IMR-90 (cell line): Measurements from ENCODE around the gene BUB1B. TPM values are rescaled to one million over a fixed set of nuclear protein-coding genes. Genes with fewer than 3 reads are reported as not detected.

Source experiments
- ATAC-seq: fragments of 200-7000 bp; cut with Tn5 transposase; 2 replicates; pipeline ENCODE4 v1.9.1; 2020; ENCODE audit warnings: low read depth, mild to moderate bottlenecking, moderate library complexity
- BruUV-seq: library from RNA; stranded (reverse); fragments of 400-500 nt; replicated peaks from 2 replicates; lab custom pipeline; 2021; lab: Mats Ljungman, UMichigan
- CTCF ChIA-PET: fragments of 300-600 bp; formaldehyde crosslinking; extraction: SDS; loops from one replicate; lab custom pipeline; 2021; ENCODE audit warnings: antibody characterized with exemption; lab: Yijun Ruan, JAX
- POLR2A ChIA-PET: fragments of 300-600 bp; sonication (Branson Sonifier 250); formaldehyde crosslinking; loops from one replicate; lab custom pipeline; 2022; ENCODE audit warnings: antibody characterized with exemption; ENCODE audit not compliant: unreplicated experiment; lab: Charles Lee
- DNase-seq: peaks from one replicate; pipeline ENCODE4 v3.0.0; 2013
- H2AFZ ChIP-seq: replicated peaks from 2 replicates; pipeline ENCODE3; 2013; ENCODE audit warnings: low read length, mild to moderate bottlenecking; ENCODE audit not compliant: poor library complexity
- H2AK5ac ChIP-seq: 2 replicates; pipeline ENCODE4 v1.6.1; 2013; ENCODE audit warnings: low read depth, low read length, inconsistent platforms
- H2AK9ac ChIP-seq: replicated peaks from 2 replicates; pipeline ENCODE3; 2013; ENCODE audit warnings: mild to moderate bottlenecking, low read depth, low read length, moderate library complexity; ENCODE audit not compliant: poor library complexity
- H2BK120ac ChIP-seq: 2 replicates; pipeline ENCODE4 v1.6.1; 2013; ENCODE audit warnings: low read depth, low read length, inconsistent platforms
- H2BK15ac ChIP-seq: 3 replicates; pipeline ENCODE4 v1.6.1; 2013; ENCODE audit warnings: low read depth, low read length, inconsistent platforms
- H2BK20ac ChIP-seq: 2 replicates; pipeline ENCODE4 v1.6.1; 2013; ENCODE audit warnings: low read depth, mild to moderate bottlenecking, inconsistent platforms, low read length, moderate library complexity
- H2BK5ac ChIP-seq: 2 replicates; pipeline ENCODE4 v1.6.1; 2013; ENCODE audit warnings: mild to moderate bottlenecking, low read depth, low read length, inconsistent platforms; ENCODE audit not compliant: poor library complexity, severe bottlenecking
- H3K14ac ChIP-seq: replicated peaks from 2 replicates; pipeline ENCODE4 v1.6.1; 2013; ENCODE audit warnings: low read depth, low read length, inconsistent platforms
- H3K18ac ChIP-seq: 2 replicates; pipeline ENCODE4 v1.6.1; 2013; ENCODE audit warnings: low read depth, low read length, control low read depth
- H3K23ac ChIP-seq: 2 replicates; pipeline ENCODE4 v1.6.1; 2013; ENCODE audit warnings: low read depth, low read length, inconsistent platforms
- H3K27ac ChIP-seq: 2 replicates; pipeline ENCODE4 v1.5.1; 2013; ENCODE audit warnings: mild to moderate bottlenecking, control low read depth, low read length; ENCODE audit not compliant: insufficient read depth
- H3K27me3 ChIP-seq: 2 replicates; pipeline ENCODE4 v1.6.1; 2013; ENCODE audit warnings: low read length; ENCODE audit not compliant: control insufficient read depth, insufficient read depth
- H3K36me3 ChIP-seq: 2 replicates; pipeline ENCODE4 v1.6.1; 2013; ENCODE audit warnings: low read length, mixed read lengths; ENCODE audit not compliant: control insufficient read depth, insufficient read depth
- H3K4ac ChIP-seq: 2 replicates; pipeline ENCODE4 v1.6.1; 2013; ENCODE audit warnings: low read depth, low read length, inconsistent platforms
- H3K4me1 ChIP-seq: 2 replicates; pipeline ENCODE4 v1.6.1; 2013; ENCODE audit warnings: low read length, mixed read lengths; ENCODE audit not compliant: control insufficient read depth, insufficient read depth
- H3K4me2 ChIP-seq: 2 replicates; pipeline ENCODE4 v1.6.1; 2013; ENCODE audit warnings: low read depth, mild to moderate bottlenecking, control low read depth, low read length, moderate library complexity
- H3K4me3 ChIP-seq: 2 replicates; pipeline ENCODE4 v1.5.1; 2013; ENCODE audit warnings: low read depth, mild to moderate bottlenecking, control low read depth, low read length, moderate library complexity; ENCODE audit not compliant: insufficient read depth
- H3K56ac ChIP-seq: 2 replicates; pipeline ENCODE4 v1.6.1; 2013; ENCODE audit warnings: low read length, inconsistent platforms; ENCODE audit not compliant: insufficient read depth; ENCODE audit errors: extremely low read depth
- H3K79me1 ChIP-seq, 2 experiments: 2 replicates each; pipeline ENCODE4 v1.6.1; 2013; ENCODE audit warnings: low read length in 2 of 2, inconsistent platforms in 1 of 2, low read depth in 1 of 2
- H3K9ac ChIP-seq: 2 replicates; pipeline ENCODE4 v1.6.1; 2013; ENCODE audit warnings: low read depth, low read length, control low read depth
- H3K9me1 ChIP-seq: 2 replicates; pipeline ENCODE4 v1.6.1; 2013; ENCODE audit warnings: low read length, inconsistent platforms; ENCODE audit not compliant: insufficient read depth
- H3K9me3 ChIP-seq: 2 replicates; pipeline ENCODE4 v1.6.1; 2013; ENCODE audit warnings: low read length; ENCODE audit not compliant: control insufficient read depth, insufficient read depth
- H4K20me1 ChIP-seq: 2 replicates; pipeline ENCODE4 v1.6.1; 2013; ENCODE audit warnings: low read length, inconsistent platforms; ENCODE audit not compliant: insufficient read depth
- H4K5ac ChIP-seq: 2 replicates; pipeline ENCODE4 v1.6.1; 2013; ENCODE audit warnings: mild to moderate bottlenecking, low read depth, low read length, control low read depth
- H4K8ac ChIP-seq, 2 experiments: 2 replicates each; pipeline ENCODE4 v1.6.1; 2013; ENCODE audit warnings: low read depth in 2 of 2, low read length in 2 of 2, control low read depth in 1 of 2, inconsistent platforms in 1 of 2
- H4K91ac ChIP-seq: 2 replicates; pipeline ENCODE4 v1.6.1; 2013; ENCODE audit warnings: low read depth, low read length, inconsistent platforms; ENCODE audit not compliant: insufficient read depth
- FOS ChIP-seq: fragments of 150-350 bp; IDR thresholded peaks from 2 replicates; pipeline ENCODE4 v1.6.1; 2016; ENCODE audit warnings: low read depth, low read length
- MXI1 ChIP-seq: IDR thresholded peaks from 2 replicates; pipeline ENCODE4 v1.6.1; 2012; ENCODE audit warnings: low read depth, mild to moderate bottlenecking, low read length, moderate library complexity, borderline replicate concordance
- RAD21 ChIP-seq: IDR thresholded peaks from 2 replicates; pipeline ENCODE4 v1.6.1; 2012; ENCODE audit warnings: low read length, improper control_type of control experiment
- RCOR1 ChIP-seq: IDR thresholded peaks from 2 replicates; pipeline ENCODE4 v1.6.1; 2012; ENCODE audit warnings: mild to moderate bottlenecking, low read length, improper control_type of control experiment; ENCODE audit not compliant: insufficient replicate concordance
- WGBS, 2 experiments: methylation state at CpG; one replicate each; pipeline versions ENCODE4 v1.1.5 to v1.1.7; 2013; ENCODE audit warnings: missing lambda C conversion rate in 2 of 2; ENCODE audit not compliant: insufficient read length in 1 of 2; ENCODE audit errors: extremely low coverage in 2 of 2; 5-methylcytosine and 5-hydroxymethylcytosine counted together
- dilution Hi-C: fragments of 300-500 bp; cut with HindIII; formaldehyde crosslinking; loops from one replicate; pipeline ENCODE4 v1.14.3; 2018; ENCODE audit warnings: low sequenced_read_pairs; ENCODE audit not compliant: unreplicated experiment
- in situ Hi-C: fragments of 300-500 bp; cut with MboI; formaldehyde crosslinking; loops from 3 replicates; pipeline ENCODE4 v1.14.3; 2019; ENCODE audit warnings: low sequenced_read_pairs, inconsistent platforms, mixed read lengths
- intact Hi-C: fragments of 100-400 bp; cut with micrococcal nuclease; formaldehyde crosslinking; loops from 2 replicates; pipeline ENCODE4 v1.10.0; 2022
- polyA plus RNA-seq, 3 experiments: library from polyadenylated mRNA; depleted of rRNA; stranded (reverse); fragments of >200 nt; gene quantifications; 2 replicates each; pipeline ENCODE4 v1.2.3, GENCODE V29; 2012; ENCODE audit warnings: low replicate concordance in 1 of 3
- total RNA-seq: library from RNA; depleted of rRNA; stranded (reverse); fragments of >200 nt; gene quantifications from 2 replicates; pipeline ENCODE4 v1.2.3, GENCODE V29; 2012
- TF ChIP-seq, protein P1 (sequence below): fragments of 150-350 bp; IDR thresholded peaks from 2 replicates; pipeline ENCODE4 v1.6.1; 2016; ENCODE audit warnings: low read depth, mild to moderate bottlenecking, low read length, moderate library complexity, borderline replicate concordance
- TF ChIP-seq, protein P2 (sequence below): conservative IDR thresholded peaks from 2 replicates; pipeline ENCODE4 v1.5.1; 2012; ENCODE audit warnings: mild to moderate bottlenecking, low read depth, low read length, improper control_type of control experiment

BUB1B gene
- total and polyA plus RNA-seq, 2 of the 4 experiments (the other 2 are of a cell fraction): 15.6 to 24.7 TPM

DNA sequence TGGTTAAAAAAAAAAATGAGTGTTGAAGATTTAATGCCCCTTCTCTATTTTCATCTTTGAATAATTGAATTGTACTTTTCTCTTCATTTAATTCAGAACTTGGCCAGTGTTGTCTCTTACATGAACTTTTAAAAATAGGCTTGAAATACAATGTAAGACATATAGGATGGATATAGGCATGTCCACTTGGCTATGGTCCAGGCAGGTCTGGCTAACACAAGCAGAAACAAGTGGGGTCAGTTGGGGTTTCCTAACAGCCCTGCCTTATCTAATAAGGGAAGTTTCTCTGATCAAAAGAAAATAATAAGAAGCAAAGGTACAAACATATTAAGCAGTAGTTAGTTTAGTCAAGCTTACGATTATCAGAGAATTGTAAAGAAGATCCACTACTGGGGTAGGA is 58.9 kb downstream of the BUB1B start:
- H3K79me1 ChIP-seq: no peaks in the 10 kb centered on the region
- intact Hi-C loops (no loop called here), in situ Hi-C loops (loop anchor here (5.0 to 10.0 kb wide), 2 partner anchors 52 to 205 kb away; no protein-coding TSS in a partner anchor), dilution Hi-C loops (no loop called here)
- no peak overlapping the region for H4K8ac ChIP-seq
- H2AK5ac ChIP-seq: no peak overlapping the region
- no peak overlapping the region for H3K18ac ChIP-seq
- no peak overlapping the region for H3K9ac ChIP-seq
- H3K9me1 ChIP-seq: no peaks in the 10 kb centered on the region
- no peak overlapping the region for H2BK5ac ChIP-seq
- WGBS, 2 experiments: no CpG with 5 or more reads among the region's 1 CpG
- no peaks in the 10 kb centered on the region for H3K9me3 ChIP-seq
- H3K4me3 ChIP-seq: no peak overlapping the region
- no peak overlapping the region for H2AK9ac ChIP-seq
- no peak overlapping the region for H4K91ac ChIP-seq
- H3K14ac ChIP-seq: no peak overlapping the region
- H3K36me3 ChIP-seq: peaks cover 1% of the 10 kb centered on the region; the same call in 1 of the 2 replicates
- no peak overlapping the region for H2AFZ ChIP-seq
- H3K4me1 ChIP-seq: no peaks in the 10 kb centered on the region
- TF ChIP-seq, protein P1, sequence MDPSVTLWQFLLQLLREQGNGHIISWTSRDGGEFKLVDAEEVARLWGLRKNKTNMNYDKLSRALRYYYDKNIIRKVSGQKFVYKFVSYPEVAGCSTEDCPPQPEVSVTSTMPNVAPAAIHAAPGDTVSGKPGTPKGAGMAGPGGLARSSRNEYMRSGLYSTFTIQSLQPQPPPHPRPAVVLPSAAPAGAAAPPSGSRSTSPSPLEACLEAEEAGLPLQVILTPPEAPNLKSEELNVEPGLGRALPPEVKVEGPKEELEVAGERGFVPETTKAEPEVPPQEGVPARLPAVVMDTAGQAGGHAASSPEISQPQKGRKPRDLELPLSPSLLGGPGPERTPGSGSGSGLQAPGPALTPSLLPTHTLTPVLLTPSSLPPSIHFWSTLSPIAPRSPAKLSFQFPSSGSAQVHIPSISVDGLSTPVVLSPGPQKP: no peak
- TF ChIP-seq FOS (no peak), RAD21 (no peak), MXI1 (no peak), RCOR1 (no peak)
- TF ChIP-seq, protein P2, sequence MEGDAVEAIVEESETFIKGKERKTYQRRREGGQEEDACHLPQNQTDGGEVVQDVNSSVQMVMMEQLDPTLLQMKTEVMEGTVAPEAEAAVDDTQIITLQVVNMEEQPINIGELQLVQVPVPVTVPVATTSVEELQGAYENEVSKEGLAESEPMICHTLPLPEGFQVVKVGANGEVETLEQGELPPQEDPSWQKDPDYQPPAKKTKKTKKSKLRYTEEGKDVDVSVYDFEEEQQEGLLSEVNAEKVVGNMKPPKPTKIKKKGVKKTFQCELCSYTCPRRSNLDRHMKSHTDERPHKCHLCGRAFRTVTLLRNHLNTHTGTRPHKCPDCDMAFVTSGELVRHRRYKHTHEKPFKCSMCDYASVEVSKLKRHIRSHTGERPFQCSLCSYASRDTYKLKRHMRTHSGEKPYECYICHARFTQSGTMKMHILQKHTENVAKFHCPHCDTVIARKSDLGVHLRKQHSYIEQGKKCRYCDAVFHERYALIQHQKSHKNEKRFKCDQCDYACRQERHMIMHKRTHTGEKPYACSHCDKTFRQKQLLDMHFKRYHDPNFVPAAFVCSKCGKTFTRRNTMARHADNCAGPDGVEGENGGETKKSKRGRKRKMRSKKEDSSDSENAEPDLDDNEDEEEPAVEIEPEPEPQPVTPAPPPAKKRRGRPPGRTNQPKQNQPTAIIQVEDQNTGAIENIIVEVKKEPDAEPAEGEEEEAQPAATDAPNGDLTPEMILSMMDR: no peak
- H3K23ac ChIP-seq: no peak overlapping the region
- DNase-seq (no peak), ATAC-seq (no peak)
- H2BK15ac ChIP-seq: no peak overlapping the region
- no peak overlapping the region for H3K56ac ChIP-seq
- no TSS peak for BruUV-seq
- no peaks in the 10 kb centered on the region for H3K27me3 ChIP-seq
- H2BK120ac ChIP-seq: no peak overlapping the region
- no peak overlapping the region for H2BK20ac ChIP-seq
- H4K5ac ChIP-seq: no peak overlapping the region
- ChIA-PET POLR2A (no interaction called here), CTCF (interaction anchor here (0.9 to 6.1 kb wide), 2 partner anchors 21 to 54 kb away, joined by 3 to 81 read pairs; no protein-coding TSS in a partner anchor)
- no peak overlapping the region for H3K4ac ChIP-seq
- H4K20me1 ChIP-seq: no peaks in the 10 kb centered on the region
- H3K27ac ChIP-seq: no peak overlapping the region
- H3K4me2 ChIP-seq: no peak overlapping the region
